ENCODE data around the gene ASAP3.

DNA sequence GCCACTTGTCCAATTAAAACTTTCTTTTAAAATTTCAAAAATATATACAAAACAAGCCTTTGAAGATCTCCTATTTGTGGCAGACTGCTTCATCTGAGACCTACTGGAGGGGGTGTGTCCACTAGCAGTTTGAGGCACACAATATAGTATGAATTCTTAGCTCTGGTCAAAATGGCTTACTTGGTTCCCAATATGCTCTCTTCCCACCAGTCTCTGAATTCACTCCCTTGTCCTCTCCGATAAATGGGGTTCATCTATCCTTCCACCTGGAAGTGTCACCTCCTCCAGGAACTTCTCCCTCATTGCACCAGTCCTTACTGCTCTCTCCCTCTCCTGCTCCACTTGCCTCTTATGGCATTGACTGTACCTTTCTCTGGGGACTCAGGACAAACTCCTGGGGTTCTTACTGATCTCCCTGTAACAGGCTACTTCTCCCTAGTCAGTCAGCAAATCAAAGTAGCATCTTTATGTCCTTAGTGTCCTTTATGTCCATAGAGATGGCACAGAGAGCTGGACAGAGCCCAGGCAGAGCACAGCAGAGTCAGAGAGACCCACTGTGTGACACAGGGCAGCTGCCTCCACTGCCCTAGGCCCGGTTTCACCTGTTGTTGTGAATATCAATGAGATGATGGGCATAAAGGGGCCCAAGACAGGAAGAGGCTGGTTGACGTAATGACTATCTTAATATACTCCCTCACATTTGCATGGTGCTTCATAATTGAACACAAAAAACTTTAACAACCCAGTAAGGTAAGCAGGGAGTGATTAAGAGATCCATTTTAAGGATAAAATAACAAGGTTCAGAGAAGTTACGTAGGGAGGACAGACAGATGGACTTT lies 3.6 kb downstream of the ASAP3 start:
- TF ChIP-seq CEBPB (IDR thresholded peaks at IDR 0.05; ENCODE audit: borderline replicate concordance, low read depth, low read length) (no peak), POLR2A (IDR thresholded peaks at IDR 0.05; ENCODE audit: insufficient read depth in 1 of 2, low read depth in 2 of 2, low read length in 2 of 2) (no peak), ELF4 (CRISPR knock-in tag; IDR thresholded peaks at IDR 0.05; ENCODE audit: borderline replicate concordance) (no peak), SPEN (CRISPR knock-in tag; IDR thresholded peaks at IDR 0.05; ENCODE audit: low read depth) (no peak), RFX5 (IDR thresholded peaks at IDR 0.05; ENCODE audit: low read depth, low read length) (no peak), BRCA1 (CRISPR knock-in tag; IDR thresholded peaks at IDR 0.05) (no peak), MEF2D (CRISPR knock-in tag; IDR thresholded peaks at IDR 0.05) (no peak), SUZ12 (IDR thresholded peaks at IDR 0.05; ENCODE audit: low read depth, low read length) (no peak), MAZ (IDR thresholded peaks at IDR 0.05; ENCODE audit: borderline replicate concordance, low read depth, low read length) (no peak), MAZ (CRISPR knock-in tag; IDR thresholded peaks at IDR 0.05; ENCODE audit: low read depth) (no peak), MEIS1 (CRISPR knock-in tag; IDR thresholded peaks at IDR 0.05; ENCODE audit: borderline replicate concordance) (no peak)
- TF ChIP-seq, protein P1, sequence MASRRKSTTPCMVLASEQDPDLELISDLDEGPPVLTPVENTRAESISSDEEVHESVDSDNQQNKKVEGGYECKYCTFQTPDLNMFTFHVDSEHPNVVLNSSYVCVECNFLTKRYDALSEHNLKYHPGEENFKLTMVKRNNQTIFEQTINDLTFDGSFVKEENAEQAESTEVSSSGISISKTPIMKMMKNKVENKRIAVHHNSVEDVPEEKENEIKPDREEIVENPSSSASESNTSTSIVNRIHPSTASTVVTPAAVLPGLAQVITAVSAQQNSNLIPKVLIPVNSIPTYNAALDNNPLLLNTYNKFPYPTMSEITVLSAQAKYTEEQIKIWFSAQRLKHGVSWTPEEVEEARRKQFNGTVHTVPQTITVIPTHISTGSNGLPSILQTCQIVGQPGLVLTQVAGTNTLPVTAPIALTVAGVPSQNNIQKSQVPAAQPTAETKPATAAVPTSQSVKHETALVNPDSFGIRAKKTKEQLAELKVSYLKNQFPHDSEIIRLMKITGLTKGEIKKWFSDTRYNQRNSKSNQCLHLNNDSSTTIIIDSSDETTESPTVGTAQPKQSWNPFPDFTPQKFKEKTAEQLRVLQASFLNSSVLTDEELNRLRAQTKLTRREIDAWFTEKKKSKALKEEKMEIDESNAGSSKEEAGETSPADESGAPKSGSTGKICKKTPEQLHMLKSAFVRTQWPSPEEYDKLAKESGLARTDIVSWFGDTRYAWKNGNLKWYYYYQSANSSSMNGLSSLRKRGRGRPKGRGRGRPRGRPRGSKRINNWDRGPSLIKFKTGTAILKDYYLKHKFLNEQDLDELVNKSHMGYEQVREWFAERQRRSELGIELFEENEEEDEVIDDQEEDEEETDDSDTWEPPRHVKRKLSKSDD (CRISPR knock-in tag; IDR thresholded peaks at IDR 0.05; ENCODE audit: low read depth): no peak
- TF ChIP-seq, protein P2, sequence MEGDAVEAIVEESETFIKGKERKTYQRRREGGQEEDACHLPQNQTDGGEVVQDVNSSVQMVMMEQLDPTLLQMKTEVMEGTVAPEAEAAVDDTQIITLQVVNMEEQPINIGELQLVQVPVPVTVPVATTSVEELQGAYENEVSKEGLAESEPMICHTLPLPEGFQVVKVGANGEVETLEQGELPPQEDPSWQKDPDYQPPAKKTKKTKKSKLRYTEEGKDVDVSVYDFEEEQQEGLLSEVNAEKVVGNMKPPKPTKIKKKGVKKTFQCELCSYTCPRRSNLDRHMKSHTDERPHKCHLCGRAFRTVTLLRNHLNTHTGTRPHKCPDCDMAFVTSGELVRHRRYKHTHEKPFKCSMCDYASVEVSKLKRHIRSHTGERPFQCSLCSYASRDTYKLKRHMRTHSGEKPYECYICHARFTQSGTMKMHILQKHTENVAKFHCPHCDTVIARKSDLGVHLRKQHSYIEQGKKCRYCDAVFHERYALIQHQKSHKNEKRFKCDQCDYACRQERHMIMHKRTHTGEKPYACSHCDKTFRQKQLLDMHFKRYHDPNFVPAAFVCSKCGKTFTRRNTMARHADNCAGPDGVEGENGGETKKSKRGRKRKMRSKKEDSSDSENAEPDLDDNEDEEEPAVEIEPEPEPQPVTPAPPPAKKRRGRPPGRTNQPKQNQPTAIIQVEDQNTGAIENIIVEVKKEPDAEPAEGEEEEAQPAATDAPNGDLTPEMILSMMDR (CRISPR knock-in tag; IDR thresholded peaks at IDR 0.05): no peak
- TF ChIP-seq, protein P3, sequence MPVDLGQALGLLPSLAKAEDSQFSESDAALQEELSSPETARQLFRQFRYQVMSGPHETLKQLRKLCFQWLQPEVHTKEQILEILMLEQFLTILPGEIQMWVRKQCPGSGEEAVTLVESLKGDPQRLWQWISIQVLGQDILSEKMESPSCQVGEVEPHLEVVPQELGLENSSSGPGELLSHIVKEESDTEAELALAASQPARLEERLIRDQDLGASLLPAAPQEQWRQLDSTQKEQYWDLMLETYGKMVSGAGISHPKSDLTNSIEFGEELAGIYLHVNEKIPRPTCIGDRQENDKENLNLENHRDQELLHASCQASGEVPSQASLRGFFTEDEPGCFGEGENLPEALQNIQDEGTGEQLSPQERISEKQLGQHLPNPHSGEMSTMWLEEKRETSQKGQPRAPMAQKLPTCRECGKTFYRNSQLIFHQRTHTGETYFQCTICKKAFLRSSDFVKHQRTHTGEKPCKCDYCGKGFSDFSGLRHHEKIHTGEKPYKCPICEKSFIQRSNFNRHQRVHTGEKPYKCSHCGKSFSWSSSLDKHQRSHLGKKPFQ (CRISPR knock-in tag; IDR thresholded peaks at IDR 0.05; ENCODE audit: insufficient replicate concordance): no peak
- TF ChIP-seq, protein P4, sequence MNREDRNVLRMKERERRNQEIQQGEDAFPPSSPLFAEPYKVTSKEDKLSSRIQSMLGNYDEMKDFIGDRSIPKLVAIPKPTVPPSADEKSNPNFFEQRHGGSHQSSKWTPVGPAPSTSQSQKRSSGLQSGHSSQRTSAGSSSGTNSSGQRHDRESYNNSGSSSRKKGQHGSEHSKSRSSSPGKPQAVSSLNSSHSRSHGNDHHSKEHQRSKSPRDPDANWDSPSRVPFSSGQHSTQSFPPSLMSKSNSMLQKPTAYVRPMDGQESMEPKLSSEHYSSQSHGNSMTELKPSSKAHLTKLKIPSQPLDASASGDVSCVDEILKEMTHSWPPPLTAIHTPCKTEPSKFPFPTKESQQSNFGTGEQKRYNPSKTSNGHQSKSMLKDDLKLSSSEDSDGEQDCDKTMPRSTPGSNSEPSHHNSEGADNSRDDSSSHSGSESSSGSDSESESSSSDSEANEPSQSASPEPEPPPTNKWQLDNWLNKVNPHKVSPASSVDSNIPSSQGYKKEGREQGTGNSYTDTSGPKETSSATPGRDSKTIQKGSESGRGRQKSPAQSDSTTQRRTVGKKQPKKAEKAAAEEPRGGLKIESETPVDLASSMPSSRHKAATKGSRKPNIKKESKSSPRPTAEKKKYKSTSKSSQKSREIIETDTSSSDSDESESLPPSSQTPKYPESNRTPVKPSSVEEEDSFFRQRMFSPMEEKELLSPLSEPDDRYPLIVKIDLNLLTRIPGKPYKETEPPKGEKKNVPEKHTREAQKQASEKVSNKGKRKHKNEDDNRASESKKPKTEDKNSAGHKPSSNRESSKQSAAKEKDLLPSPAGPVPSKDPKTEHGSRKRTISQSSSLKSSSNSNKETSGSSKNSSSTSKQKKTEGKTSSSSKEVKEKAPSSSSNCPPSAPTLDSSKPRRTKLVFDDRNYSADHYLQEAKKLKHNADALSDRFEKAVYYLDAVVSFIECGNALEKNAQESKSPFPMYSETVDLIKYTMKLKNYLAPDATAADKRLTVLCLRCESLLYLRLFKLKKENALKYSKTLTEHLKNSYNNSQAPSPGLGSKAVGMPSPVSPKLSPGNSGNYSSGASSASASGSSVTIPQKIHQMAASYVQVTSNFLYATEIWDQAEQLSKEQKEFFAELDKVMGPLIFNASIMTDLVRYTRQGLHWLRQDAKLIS (CRISPR knock-in tag; IDR thresholded peaks at IDR 0.05): no peak

Measured in HepG2 (cell line).